COLO668 (cell line): ENCODE results near the gene VPS37C.

Experiments
- DNase-seq: peaks from one replicate; lab custom pipeline; 2025; ENCODE audit not compliant: unreplicated experiment; lab: John Stamatoyannopoulos, UW

VPS37C gene

DNA sequence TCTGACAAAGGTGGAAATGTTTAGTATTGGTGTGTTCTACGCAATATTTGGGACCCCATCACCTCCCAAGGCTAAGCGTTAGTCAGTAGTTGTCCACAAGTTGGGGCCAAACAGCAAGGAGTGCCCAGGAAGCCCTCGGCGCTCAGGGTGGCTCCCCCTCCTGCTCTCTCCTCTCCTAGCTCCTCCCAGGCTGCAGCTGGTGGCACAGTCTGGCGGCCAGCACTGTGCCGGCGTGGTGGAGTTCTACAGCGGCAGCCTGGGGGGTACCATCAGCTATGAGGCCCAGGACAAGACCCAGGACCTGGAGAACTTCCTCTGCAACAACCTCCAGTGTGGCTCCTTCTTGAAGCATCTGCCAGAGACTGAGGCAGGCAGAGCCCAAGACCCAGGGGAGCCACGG lies 42.2 kb downstream of the VPS37C start:
- no peak for DNase-seq

DNA sequence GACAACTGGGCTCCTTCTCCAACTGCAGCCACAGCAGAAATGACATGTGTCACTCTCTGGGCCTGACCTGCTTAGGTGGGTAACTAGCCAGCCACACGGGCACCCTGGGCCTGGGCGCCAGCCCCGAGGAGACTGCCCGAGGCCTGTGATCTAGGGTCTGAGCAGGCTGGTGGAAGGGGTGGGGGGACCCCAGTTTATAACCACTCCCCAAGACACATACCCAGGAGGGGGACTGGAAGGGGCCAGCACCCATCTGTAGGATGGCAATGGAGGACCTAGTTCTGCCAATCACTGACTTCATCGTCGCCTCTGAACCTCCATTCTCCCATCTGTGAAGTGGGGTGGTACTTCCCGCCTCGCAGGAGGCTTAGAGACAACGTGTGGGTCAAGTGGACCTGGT lies 42.8 kb downstream of the VPS37C start:
- DNase-seq: no peak

DNA sequence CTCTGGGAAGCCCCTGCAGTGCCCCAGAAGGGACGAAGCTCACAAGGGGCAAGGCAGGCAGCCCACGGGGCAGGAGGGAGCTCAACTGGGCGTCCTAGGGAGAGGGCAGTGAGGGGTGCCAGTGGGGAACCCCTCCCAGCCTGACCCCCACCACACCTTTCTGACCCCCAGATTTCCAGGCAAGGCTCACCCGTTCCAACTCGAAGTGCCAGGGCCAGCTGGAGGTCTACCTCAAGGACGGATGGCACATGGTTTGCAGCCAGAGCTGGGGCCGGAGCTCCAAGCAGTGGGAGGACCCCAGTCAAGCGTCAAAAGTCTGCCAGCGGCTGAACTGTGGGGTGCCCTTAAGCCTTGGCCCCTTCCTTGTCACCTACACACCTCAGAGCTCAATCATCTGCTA lies 43.2 kb downstream of the VPS37C start:
- no peak for DNase-seq

DNA sequence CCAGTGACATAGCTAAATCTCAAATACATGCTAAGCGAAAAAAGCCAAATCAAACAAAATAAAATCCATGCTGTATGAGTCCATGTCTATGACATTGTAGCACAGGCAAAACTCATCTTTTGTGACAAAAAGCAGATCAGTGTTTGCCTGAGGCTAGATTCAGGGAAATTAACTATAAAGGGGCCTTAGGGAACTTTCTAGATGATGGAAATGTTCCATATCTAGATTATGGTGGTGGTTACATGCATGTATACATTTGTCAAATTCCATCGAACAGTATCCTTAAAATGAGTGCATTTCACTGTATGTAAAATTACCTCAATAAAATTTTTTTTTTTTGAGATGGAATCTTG lies 44.1 kb downstream of the VPS37C start:
- no peak for DNase-seq

DNA sequence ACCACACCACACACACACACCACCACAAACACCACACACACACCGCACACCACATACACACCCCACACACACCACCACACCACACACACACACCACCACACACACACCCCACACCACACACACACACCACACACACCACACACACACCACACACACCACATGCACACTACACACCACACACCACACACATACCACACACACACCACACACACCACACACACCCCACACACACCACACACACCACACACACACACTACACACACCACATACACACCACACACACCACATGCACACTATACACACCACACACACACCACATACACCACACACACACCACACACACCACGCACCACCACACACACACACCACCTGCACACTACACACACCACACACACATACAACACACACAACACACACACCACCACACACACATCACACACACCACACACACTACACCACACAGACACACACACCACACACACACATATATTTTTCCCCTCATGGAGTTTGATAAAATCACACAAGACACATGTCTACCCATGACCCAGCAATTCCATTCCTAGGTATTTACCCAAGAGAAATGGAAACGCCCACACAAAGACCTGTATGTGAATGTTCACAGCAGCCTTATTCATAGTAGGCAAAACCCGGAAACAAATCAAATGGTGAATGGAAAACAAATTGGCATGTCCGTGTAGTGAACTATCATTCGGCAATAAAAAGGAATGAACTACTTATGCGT lies 44.6 kb downstream of the VPS37C start:
- no peak for DNase-seq

DNA sequence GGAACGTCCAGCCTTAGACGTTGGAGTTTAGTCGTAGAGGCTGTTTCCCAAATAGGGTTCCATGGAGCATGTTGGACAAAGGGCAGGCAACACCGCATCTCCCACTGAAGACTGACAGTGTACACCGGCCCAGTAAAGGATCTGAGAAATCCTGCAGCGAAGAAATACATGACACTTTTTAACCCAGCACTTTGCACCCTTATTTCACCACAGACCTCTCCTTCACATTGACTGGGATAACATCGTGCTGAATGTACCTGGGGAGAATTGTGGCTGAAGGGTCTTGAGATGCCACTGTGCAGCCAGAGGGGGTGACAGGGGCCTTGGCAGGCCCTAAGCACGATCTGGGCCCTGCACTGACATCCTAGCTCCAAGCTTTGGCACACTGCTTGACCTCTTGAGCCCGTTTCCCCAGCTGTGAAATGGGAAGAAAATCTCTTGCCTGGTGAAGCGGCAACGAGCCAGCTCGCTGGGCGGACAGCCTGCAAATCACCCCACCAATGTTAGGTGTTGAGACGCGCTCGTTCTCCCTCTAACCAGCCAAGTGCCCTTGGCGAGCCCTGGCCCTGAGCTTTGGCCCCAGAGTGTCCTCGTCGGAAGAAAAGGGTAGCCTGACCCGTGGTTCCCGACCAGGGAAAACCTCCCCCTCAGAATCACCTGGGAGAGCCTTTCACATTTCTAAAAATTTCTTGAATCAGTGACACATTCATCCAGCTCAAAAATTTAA lies 45.6 kb downstream of the VPS37C start:
- no peak for DNase-seq

DNA sequence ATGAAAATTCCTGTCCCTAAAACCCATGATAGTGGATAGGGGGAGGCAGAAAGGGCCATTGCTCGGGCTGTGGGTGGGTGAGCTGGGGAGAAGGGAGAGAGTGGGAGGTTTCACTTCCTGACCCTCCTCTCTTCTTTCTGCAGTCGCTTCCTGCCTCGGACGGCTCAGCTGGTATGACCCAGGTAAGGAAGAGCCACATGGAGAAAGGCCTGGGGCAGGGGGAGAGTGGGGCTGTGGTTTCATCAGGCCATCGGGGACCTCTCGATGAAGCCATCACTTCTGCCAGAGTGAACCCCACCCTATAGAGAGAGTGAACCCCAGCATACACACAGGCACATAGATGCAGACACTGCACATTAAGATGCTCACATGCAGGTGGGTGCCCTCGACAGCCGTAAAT lies 46.3 kb downstream of the VPS37C start:
- DNase-seq: no peak

DNA sequence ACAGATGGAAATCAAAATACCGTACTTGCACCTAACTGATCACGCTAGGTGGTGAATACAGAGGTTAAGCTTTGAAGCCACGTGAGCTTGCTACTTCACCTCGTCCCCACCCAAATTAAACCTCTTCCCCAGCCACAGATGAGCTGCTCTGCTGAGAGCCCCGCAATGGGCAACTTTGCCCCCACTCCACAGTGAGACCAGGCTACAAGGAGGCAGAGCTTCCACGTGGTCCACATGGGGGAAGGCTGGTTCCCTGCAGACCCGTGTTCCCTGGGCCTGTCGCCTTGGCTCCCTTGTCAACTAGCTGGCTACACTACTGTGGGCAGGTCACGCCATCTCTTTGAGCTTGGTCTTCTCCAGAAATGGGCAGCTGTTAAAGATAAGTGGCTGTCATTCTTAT lies 48.0 kb downstream of the VPS37C start:
- DNase-seq: no peak

DNA sequence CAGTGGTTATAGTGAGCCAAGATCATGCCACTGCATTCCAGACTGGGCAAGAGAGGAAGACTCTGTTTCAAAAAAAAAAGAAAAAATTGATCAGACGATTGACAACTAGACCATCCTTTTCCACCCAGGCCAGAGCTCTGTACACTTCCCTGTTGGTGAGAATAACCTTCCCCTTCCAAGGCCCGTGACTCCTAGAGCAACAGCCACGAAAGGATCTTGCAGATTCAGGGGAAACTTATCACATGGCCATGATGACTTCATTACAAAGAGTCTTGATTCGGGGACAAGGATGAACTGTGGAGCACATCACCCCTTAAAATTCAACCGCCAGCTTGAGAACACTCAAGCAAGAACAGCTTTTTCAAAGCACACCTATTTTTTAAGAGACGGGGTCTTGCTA lies 48.7 kb downstream of the VPS37C start:
- no peak for DNase-seq

DNA sequence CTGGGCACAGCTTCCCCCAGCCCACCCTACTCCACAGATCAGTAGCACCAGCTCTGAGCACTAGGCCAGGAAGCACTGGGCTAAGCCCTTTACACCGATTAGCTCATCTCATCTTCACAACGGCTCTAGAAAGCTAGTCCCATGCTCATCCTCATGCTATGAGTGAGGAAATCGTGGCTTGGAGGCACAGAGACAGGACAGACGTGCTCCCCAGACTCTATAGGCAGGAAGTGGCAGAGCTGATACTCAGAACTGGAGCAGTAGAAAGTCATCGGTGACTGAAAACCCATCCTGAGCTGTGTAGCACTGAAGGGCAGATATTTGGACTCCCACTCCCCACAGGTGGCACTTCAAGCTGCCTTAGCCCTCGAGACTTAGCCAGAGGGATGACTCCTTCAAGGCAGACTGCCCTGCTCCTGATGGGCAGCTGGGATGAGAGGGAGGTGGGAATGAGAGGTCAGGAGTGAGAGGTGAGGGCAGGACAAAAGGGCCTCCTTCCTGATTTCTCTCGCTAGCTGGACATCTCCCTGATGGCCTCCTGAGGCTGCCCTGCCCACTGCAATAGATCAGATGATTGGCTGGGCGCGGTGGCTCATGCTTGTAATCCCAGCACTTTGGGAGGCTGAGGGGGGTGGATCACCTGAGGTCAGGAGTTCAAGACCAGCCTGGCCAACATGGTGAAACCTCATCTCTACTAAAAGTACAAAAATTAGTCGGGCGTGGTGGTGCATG lies 49.3 kb downstream of the VPS37C start:
- no peak for DNase-seq

DNA sequence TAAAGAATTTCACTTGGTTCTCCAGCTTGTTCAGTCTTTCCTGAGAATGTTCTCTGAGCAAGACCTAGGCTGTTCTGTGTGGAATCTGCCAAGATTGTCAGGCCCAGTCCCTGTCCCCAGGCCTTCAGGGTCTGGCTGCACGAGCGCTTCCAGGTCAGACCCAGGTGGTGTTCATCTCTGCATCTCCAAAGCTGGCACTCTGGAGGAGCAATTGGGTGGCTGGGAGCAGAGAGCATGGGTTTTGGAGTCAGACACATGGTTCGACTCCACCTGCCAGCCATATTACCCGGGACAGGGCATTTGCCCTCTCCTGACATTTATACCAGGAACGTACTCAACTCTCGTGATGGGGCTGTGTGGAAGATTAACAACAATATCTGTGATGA lies 50.2 kb downstream of the VPS37C start:
- DNase-seq: no peak

DNA sequence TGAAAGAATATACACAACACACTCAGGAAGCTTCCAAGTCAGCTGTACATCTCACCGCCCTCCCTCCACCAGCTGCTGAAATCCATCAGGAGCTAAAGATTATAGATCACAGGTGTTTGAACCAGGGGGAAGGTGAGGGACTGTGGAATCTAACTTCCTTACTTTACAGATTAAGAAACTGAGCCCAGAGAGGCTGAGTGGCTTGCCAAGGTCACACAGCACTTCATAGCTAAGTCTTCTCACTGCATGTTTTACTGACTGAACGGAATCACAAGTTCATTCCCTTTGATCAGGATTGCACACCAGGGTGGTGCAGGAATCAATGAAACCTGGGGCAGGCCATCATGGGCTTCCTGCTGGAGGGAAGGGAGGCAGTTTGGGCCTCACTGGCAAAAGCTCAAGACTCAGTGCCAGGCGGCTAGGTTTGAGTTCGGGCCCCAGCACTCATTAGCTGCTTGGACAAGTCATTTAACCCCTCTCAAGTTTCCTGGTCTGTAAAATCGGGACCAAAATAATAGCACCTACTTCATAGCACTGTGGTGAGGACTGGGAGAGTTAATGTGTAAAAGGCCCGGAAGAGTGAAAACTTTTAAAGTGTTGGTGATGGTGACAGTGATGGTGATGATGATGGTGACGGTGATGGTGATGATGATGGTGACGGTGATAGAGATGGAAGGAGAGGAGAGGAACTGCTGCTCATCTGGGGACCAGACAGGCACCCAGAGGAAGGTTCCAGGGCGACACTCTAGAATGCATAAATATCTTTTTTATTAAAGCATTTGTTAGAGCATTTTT lies 50.8 kb downstream of the VPS37C start:
- no peak for DNase-seq

DNA sequence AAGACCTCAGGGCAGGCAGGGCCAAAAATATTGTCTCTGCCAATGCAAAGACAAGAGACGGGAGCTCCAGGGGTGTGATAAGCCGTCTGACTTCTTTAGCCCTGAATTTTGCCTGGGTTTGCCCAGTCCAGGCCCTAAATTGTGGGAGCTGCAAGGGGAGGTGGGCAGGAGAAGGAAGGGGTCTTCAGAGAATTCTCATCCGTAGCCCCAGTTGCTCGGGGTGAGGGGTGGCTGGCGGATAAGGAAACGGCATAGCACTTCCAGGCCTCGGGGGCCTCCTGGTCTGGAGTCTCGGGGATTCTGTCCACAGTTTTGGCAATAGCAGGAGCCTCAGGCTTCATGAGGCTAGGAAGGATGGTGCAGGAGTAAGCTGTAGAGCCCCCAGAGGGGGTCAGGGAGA lies 51.6 kb downstream of the VPS37C start:
- no peak for DNase-seq

DNA sequence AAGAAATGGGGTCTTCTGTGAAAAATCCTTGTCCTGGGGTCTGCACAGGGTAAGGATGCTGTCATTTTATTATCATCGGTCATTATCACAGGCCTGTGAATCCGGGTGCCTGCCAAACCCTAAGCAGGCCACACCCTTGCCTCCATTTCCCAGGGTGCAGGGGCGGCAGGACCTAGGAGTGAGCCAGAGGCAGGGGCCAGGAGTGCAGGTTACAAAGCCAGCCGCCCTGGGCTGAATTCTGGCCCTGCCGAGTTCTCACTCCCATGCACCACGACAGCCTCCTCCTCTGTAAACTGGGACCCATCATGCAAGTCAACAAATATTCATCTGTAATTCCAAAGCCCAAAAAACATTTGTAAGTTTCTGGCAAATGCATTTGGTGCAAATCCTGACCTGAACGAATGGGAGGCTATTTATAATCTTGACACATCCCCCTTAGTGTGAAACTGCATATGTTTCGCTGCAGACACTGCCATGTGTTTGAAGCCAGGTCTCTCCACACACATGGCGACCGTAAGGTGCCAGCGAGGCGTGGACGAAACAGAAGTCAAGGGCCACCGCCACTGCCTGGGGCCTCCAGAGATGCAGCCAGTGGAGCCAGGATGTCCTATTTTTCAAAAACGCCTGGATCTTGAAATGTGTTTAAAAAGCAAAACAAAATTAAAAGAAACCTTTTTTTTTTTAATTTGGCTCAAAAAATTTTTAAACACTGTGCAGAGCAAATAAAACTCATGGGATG lies 52.2 kb downstream of the VPS37C start:
- no peak for DNase-seq

DNA sequence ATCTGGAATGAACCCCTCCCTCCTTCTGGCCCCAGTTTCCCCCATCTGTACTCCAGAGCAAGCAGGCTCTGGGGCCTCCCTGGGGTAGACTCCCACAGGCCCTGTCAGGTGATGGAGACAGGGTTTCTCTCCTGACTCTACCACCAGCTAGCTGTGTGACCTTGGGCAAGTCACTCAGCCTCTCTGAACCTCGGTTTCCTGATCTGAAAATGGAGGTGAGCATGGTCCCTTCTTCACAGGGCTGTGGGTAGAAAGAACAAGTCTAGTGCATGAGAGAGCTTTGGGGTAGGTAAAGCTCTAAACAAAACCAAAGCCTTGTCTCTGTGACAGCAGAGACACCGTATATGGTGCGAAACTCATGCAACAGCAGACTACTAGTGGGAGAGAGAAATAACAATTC lies 53.3 kb downstream of the VPS37C start:
- no peak for DNase-seq

DNA sequence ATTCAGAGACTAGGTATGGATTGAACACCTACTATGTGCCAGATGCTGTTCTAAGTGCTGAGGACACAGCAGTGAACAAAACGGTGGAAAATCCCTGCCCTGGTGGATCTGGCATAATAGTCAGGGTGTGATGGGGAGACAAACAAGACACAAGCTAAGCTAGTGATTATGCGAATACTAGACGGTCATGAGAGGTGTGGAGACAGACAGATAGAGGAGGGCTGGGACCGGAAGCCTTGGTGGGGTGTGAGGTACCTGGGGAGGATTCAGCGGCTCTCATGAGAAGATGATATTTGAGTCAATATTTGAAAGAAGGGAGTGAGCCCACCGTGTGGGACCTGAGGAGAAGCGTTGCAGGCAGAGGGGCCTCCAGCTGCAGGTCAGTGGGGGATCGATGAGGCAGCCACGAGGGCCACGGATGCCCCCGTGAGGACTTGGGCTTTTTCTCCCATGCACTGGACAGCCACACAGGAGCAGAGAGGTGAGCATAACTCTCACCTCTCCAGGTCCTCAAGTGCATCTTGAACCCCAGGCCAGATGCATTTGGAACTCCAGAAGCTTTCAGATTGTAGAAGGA lies 54.2 kb downstream of the VPS37C start:
- DNase-seq: no peak

DNA sequence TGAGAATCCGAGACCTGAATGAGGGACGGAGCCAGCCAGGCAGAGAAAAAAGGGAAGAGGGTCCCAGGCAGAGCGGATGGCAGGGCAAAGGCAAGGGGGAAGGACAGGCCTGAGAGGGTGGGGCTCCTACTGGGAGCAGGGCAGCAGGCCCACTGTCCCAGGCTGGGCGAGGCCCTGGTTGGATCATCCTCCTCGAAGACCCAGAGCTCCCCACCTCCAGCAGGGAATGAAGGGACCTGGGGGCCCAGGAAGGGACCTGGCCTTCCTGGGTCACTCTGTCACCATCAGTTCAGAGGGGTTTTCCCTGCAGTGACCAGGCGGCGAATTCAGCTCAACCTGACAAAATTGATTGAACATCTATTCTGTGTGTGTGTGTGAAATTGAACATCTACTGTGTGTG lies 54.9 kb downstream of the VPS37C start:
- no peak for DNase-seq

DNA sequence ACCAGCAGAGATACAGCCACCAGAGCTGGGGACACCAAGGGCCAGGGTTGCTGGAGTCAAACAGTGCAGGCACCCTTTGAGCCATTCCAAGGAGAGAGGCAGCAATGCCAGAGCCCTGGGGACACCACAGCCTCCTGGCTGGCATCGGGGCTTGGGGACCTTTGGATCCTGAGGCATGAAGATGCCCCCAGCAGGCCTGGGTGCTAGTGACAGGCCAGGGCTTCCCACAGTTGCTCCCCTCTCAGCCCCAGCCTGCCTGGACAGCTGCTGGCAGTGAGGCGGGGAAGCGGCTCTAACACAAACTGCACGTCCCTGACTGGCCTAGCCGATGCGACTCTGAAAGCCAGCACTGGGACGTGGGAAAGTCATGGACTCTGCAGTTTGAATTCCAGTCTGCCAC lies 56.3 kb downstream of the VPS37C start:
- DNase-seq: no peak

DNA sequence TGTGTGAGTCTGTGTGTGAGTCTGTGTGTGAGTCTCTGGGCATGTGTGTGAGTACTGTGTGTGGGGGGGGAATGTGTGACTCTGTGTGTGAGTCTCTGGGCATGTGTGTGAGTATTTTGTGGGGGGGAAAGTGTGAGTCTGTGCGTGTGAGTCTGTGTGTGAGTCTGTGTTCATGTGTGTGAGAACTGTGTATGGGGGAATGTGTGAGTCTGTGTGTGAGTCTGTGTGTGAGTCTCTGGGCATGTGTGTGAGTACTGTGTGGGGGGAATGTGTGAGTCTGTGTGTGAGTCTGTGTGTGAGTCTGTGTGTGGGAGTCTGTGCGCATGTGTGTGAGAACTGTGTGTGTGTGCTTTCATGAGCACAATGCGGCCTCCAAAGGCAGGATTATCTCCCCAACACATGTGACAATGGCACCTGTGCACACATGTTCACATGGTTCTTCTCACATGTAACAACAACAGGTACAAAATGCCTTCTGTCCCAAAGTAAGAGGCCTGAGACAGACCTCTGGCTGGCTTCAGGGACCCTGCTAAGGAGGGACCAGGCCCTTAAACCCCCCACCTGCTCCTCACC lies 57.3 kb downstream of the VPS37C start:
- DNase-seq: no peak
